ENCODE measurements around the gene CIAO2B.
"Not testable (repeated sequence)": the region's sequence is repeated elsewhere in the genome, so short reads cannot be mapped to it uniquely, and the experiment has no call there.

The CIAO2B gene

DNA sequence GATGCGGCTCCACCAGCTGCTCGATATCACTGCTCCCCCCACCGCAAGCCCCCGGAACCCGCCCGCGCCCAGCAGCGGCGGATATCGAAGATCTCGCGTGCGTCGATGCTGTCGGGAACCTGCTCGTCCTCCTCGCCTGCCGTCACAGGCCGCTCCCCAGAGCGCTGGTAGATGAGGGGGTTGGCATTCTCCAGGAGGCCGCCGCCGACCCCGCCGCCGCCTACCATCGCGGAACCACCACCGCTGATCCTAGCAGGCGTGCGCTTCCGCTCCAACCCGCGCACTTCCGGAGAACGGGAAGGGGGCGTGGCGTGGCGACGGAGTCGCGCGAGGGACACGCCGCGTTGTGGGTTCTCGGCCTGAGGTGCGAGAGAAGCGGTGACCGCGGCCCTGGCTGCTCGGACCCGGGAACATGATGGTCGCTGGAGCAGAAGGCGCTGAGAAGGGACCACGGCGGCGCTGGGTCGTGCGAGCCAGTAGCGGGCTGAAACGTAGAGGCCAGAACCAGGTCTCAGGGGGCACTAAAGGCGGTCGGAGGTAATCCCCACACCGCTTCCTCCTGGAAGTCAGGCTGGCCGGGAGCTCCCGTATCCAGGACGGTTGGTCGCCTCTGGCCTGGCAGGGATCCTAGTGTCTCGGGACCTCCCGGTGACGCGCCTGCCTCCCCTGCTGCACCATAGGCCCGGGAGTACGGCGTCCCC is at the start of gene CIAO2B:
TSS of gene CIAO2B (minus strand) at position 265 of the 701 bp plus-strand sequence. CDS start at position 227, 38 bp downstream.
- DNase-seq (ENCODE audit: low spot score), result peak; percentile 92

DNA sequence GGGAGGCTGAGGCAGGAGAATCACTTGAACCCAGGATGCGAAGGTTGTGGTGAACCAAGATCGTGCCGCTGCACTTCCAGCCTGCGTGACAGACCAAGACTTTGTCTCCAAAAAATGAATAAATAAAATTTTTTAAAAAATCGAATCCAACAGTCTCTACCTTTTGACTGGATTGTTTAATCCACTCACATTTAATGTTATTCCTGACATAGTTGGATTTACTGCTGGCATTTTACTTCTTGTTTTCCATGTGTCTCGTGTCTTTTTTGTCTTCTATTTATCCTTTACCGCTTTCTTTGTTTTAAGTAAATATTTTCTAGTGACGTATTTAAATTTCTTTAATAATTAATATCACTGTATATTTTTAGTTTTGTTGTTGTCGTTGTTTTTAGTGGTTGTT is 48.8 kb upstream of the CIAO2B start:
- DNase-seq (ENCODE audit: low spot score), result no peak

DNA sequence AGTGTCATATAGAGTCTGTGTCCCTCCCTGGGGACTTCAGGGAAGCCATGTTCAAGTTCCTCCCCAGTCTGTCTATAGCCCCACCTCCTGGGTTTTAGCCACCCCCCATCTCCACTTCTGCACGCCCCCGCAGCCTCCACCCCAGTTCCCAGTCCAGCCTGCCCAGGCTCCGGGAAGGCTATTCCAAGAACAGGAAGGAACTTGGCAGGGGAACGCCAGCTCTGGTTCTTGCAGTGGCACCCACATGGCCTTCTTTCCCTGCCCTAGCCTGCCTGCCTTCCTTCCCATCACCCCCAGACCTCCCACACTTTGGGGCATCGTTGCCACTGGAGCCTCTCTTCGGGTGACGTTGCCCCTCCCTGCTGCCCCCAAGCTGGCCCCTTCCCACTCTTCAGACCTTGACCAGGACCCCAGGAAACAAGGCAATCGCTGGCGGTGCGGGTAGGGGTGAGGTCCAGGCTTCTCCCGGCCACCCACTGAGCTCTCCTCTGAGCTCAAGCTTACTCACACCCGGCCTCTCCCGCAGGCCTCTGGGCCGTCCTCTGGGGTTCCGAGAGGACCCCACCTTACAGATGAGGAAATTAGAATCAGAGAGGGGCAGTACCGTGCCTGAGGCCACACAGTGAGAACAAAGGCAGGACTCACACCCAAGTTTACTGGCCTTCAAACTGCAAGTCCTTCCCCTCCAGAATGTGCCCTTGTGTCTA is 45.0 kb upstream of the CIAO2B start:
- DNase-seq (ENCODE audit: low spot score), result no peak

DNA sequence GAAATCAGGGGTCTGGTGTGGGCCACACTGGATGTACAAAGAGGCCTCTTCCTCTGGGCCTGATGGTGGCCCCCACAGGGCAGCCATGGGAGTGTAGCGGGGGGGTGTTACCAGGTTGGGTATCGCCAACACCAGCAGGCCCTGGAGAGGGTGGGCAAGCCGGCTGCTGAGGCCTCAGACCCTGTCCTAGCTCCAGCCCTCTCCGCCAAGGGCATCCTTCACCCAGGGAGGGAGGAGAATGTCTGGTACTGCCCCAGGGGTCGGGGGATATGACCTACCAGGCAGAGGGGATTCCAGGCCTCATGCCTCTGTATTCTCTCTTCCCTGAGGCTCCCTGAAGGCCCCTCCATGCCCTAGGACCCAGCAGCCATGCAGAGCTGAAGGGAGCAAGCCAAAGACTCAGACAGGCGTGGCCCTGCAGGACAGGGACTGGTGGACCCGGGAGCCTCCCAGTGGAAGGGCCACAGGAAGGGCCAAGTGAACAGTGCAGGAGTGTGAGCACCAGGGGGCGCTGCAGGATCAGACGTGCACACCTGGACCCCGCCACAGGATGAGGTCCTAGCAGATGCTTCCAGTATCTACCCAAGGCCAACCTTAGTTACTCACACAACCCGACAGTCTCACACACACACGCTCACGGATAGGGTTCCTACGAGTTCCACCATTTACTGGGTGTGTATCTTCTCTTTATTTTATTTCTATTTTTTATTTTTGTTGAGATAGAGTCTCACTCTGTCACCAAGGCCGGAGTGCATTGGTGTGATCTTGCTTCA is 43.3 kb upstream of the CIAO2B start:
- peak; percentile 90 for DNase-seq (ENCODE audit: low spot score)

DNA sequence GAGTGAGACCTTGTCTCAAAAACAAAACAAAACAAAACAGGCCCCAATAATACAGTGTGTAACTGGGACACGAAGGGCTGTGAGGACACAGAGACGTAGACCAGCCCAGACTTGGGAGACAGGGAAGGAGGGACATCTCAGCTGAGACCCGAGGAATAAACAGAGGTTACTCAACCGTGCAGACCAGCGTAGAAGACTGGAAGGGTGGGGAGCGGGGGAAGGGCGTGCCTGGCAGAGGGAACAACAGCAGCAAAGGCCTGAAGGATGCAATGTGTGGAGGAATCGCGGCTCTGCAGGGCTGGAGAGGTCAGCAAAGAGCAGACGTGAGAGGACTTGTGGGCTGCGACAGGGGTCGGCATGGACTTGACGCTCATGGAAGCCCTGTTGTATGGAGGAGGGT is 42.5 kb upstream of the CIAO2B start:
- DNase-seq (ENCODE audit: low spot score), result no peak

DNA sequence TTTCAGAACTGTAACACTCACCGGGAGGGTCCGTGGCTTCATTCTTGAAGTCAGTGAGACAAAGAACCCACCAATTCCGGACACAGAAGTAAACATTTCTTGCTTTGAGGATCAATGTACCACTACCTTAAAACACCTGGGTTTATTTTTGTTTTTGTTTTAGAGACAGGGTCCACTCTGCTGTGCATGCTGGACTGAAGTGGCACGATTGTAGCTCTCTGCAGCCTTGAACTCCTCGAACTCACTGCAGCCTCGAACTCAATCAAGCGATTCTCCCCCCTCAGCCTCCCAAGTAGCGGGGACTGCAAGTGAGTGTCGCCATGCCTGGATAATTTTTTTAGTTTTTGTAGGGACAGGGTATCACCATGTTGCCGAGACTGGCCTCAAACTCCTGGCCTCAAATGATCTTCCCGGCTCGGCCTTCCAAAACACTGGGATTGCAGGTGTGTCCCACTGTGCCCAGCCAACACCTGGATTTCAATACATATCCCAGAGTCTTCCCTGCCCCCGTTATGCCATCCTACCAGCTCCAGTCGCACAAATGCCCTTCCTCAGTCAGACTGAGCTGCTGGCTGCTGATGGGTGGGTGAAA is 41.2 kb upstream of the CIAO2B start:
- DNase-seq (ENCODE audit: low spot score), result no peak

DNA sequence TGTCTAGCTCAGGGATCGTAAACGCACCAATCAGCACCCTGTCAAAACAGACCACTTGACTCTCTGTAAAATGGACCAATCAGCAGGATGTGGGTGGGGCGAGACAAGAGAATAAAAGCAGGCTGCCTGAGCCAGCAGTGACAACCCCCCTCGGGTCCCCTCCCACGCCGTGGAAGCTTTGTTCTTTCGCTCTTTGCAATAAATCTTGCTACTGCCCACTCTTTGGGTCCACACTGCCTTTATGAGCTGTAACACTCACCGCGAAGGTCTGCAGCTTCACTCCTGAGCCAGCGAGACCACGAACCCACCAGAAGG is 40.7 kb upstream of the CIAO2B start:
- not testable (repeated sequence) for DNase-seq (ENCODE audit: low spot score)

DNA sequence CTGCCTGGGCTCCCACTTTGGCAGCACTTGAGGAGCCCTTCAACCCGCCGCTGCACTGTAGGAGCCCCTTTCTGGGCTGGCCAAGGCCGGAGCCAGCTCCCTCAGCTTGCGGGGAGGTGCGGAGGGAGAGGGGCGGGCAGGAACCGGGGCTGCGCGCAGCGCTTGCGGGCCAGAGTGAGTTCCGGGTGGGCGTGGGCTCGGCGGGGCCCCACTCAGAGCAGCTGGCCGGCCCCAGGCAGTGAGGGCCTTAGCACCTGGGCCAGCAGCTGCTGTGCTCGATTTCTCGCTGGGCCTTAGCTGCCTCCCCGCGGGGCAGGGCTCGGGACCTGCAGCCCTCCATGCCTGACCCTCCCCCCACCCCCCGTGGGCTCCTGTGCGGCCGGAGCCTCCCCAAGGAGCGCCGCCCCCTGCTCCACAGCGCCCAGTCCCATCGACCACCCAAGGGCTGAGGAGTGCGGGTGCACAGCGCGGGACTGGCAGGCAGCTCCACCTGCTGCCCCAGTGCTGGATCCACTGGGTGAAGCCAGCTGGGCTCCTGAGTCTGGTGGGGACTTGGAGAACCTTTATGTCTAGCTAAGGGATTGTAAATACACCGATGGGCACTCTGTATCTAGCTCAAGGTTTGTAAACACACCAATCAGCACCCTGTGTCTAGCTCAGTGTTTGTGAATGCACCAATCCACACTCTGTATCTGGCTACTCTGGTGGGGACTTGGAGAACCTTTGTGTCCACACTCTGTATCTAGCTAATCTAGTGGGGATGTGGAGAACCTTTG is 40.1 kb upstream of the CIAO2B start:
- not testable (repeated sequence) for DNase-seq (ENCODE audit: low spot score)

DNA sequence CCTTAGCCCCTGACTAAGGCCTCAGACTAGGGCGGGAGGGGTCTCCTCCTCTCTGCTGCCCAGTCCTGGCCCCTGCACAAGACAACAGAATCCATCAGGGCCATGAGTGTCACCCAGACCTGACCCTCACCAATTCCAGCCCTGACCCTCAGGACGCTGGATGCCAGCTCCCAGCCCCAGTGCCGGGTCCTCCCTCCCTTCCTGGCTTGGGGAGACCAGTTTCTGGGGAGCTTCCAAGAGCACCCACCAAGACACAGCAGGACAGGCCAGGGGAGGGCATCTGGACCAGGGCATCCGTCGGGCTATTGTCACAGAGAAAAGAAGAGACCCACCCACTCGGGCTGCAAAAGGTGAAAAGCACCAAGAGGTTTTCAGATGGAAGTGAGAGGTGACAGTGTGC is 39.5 kb upstream of the CIAO2B start:
- DNase-seq (ENCODE audit: low spot score), result no peak

DNA sequence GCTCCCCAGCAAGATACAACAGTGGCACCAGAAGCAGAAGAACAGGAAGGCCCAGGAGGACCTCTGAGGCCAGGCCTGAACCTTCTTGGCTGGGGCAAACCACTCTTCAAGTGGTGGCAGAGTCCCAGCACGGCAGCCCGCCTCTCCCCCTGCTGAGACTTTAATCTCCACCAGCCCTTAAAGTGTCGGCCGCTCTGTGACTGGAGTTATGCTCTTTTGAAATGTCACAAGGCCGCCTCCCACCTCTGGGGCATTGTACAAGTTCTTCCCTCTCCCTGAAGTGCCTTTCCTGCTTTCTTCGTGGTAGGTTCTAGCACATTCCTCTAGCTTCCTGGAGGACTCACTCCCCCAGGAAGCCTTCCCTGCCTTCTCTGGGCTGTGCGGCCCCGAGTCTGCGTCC is 38.8 kb upstream of the CIAO2B start:
- DNase-seq (ENCODE audit: low spot score), result no peak

DNA sequence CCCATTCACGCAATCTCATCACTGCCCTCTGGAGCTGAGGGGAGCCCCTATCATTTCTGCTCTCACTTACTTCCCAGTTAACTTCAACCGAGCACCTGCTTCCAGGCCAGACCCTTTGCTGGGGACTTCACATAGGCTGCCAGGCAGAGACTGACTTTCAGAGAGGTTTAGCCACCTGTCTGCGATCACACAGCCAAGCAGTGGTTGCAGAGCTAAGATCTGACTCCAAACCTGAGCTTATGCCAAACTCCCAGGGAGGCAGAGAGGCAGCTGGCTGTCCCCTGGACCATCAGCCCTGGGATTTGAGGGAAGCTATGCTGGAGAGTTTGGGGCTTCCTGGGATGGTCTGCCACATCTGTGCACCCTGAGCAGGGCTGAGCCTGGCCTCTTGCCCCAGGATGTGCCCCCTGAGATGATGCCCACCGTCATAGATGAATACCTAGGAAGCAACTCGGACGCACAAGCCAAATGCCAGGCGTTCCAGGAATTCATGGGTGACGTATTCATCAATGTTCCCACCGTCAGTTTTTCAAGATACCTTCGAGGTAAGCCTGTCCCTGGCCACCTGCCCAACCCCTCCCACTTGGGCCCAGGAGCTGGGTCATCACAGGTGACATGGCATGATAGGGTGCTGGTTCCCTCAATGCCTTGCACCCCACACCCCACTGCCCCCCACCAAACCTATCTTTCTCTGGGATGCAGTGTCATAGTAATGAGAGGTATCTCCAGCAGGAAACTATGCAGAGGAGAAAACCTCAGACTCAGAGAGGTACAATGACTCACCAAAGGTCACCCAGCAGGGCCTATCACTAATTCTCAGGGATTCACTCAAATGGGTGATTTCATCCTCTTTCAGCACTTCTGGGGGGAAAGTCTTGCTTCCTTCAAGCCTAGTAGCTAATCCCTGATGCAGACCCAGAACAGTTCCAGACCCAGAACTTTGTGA is 36.8 kb upstream of the CIAO2B start:
- DNase-seq (ENCODE audit: low spot score), result no peak

DNA sequence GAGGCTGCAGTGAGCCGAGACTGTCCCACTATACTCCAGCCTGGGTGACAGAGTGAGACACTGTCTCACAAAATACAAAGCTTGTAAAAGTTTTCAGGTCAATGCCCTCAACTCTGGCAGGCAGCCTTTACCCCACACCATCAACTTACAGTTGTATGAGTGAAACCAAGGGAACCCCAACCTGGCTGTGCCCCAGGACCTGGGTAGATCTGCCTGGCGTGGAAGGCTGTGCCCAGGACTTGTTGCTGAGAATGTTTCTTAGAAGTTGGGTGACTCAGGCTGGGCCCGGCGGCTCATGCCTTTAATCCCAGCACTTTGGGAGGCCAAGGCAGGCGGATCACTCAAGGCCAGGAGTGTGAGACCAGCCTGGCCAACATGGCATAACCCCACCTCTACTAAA is 34.6 kb upstream of the CIAO2B start:
- no peak for DNase-seq (ENCODE audit: low spot score)

DNA sequence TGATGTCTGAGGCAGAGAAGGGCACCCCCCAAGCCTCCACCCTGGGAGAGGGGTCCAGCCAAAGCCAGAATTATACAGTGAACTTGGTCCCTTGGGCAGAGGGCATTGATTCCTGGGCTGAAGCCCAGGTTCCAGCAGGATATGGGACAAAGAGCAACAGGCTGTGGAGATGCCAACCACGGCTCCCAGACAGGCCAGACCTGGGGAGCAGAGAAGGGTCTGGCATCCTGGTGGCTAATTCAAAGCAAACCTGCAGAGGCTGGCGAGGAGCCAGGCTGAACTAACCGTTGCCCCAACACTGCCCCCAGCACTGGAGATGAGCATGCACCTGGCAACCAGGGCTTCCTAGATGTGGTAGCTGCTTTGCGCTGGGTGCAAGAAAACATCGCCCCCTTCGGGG is 29.8 kb upstream of the CIAO2B start:
- no peak for DNase-seq (ENCODE audit: low spot score)

DNA sequence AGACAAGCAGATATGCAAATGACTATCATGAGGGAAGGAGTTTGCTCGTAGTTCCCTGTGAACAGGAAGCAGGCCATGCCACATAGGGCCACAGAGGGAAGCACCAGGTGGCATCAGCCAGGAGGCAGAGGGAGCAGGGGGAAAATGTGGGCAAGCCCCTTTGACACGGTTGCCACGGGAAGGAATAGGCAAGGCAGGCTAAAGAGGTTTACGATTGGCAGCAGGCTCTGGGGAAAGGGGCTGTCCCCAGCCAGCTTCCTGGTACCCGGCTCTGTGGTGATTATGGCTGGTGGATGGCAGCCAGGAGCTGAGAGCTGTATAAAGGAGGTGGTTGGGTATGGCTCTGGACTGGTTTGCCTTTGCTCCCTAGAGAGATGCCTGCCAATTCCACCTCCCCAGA is 27.7 kb upstream of the CIAO2B start:
- no peak for DNase-seq (ENCODE audit: low spot score)

DNA sequence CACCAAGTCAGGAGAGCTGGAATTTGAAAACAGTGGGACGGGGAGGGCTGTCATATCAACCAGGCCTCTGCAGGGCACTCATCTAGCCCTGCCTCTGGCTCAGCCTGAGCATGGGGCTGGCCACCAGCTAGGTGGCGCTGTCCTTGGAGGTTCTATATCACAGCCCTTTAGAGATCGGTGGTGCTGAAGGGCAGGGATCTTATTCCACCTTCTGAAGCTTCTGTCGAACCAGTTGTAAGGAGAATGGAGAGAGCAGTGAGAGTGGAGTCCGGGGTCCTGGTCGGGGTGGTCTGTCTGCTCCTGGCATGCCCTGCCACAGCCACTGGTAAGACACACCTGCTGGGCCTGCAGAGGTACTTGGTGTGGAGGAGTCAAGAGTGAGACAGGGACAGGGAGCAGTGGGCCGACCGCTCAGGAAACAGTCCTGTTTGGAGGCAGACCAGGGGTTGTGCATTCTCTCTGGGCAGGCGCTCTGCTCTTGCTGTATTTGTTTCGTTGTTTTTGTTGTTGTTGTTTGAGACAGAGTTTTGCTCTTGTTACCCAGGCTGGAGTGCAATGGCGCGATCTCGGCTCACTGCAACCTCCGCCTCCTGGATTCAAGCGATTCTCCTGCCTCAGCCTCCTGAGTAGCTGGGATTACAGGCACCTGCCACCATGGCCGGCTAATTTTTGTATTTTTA is 27.0 kb upstream of the CIAO2B start, which contains the start of gene CES3:
TSS of gene CES3 (plus strand) at position 202 of the 680 bp plus-strand sequence. CDS start at position 244, 42 bp downstream.
- DNase-seq (ENCODE audit: low spot score), result peak; percentile 88

DNA sequence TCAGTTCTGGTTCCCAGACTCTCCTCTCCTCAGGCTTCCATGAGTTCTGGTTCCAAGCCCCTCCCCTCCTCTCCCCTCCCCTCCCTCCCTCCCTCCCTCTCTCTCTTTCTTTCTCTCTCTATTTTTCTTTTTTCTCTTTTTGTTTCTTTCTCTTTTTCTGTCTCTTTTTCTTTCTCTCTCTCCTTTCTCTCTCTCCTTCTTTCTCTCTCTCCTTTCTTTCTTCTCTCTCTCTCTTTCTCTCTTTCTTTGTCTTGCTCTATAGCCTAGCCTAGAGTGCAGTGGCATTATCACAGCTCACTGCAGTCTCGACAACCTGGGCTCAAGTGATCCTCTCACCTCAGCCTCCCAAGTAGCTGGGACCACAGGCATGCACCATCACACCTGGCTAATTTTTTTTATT is 26.1 kb upstream of the CIAO2B start:
- DNase-seq (ENCODE audit: low spot score), result no peak

DNA sequence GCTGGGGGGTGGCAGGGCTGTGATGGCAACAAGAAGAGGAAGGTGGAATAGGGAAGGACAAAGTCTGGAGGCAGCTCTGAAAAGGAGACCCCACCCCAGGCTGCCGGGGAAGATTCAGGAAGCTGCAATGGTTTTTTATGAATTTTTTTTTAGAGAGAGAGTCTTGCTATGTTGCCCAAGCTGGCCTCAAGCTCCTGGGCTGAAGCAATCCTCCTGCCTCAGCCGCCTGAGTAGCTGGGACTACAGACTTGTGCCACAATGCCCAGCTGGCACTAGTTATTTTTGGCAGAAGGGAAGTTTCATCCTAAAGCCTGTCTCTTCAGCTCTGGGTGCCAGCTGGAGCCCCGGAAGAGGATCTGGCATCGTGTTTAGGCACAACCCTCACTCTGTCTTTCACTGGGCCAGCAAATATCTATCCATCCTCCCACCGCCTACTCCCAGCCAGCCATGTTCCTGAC is 25.5 kb upstream of the CIAO2B start:
- no peak for DNase-seq (ENCODE audit: low spot score)

DNA sequence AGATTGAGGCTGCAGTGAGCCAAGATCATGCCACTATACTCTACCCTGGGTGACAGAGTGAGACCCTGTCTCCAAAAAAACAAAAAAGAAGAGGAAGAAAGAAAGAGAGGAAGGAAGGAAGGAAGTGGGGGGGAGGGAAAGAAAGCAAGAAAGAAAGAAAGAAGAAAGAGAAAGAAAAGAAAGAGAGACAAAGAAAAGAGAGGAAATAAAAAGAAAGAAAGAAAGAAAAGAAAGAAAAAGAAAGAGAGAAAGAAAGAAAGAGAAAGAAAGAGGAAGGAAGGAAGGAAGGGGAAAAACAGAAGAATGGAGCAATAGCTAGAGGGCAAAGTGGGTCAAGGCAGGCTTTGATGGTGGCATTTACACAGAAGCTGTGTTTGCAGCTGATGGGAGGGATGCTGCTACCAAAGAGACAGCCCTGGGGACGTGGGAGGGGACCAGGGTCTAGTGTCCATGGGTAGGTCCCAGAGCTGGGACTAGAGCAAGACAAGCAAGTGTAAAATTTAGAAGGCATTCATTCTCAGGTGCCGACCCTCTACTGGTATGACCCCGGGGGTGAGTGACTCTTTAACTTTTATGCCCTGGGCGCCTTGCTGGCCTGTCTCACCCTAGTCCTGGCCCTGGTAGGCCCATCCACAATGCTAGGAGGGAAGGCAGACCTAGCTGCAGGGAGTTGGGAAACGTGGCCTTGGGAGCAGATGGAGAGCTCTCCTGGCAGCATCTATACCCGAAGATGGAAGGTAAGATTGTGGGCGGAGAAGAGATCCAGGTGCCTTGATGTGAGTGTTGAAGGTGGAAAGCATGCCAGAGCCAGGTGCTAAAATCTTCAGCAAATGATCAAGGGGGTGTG is 24.9 kb upstream of the CIAO2B start:
- DNase-seq (ENCODE audit: low spot score), result no peak

DNA sequence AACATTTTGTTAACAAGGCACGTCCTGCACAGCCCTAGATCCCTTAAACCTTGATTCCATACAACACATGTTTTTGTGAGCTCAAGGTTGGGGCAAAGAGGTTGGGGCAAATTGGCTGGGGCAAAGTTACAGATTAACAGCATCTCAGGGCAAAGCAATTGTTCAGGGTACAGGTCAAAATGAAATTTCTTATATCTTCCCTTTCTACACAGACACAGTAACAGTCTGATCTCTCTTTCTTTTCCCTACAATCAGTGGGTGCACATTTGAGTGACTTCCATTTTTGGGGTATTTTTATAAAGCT is 21.9 kb upstream of the CIAO2B start:
- DNase-seq (ENCODE audit: low spot score), result not testable (repeated sequence)
